HEK293T (cell line): ENCODE results near the gene GPRC5B.

Experiments used
- ARNT ChIP-seq: fragments of 450-650 bp; IDR thresholded peaks from 2 replicates; pipeline ENCODE4 v1.6.1; 2017; ENCODE audit warnings: mild to moderate bottlenecking
- BHLHE40 ChIP-seq: fragments of 450-650 bp; IDR thresholded peaks from 2 replicates; pipeline ENCODE4 v1.6.1; 2016; ENCODE audit warnings: mild to moderate bottlenecking, moderate library complexity, borderline replicate concordance
- ELF4 ChIP-seq: fragments of 450-650 bp; IDR thresholded peaks from 2 replicates; pipeline ENCODE4 v1.6.1; 2017; ENCODE audit warnings: antibody characterized with exemption
- FOXK2 ChIP-seq: fragments of 450-650 bp; IDR thresholded peaks from 2 replicates; pipeline ENCODE4 v1.6.1; 2016; ENCODE audit warnings: mild to moderate bottlenecking
- FOXM1 ChIP-seq: fragments of 450-650 bp; IDR thresholded peaks from 2 replicates; pipeline ENCODE4 v1.6.1; 2017; ENCODE audit warnings: mild to moderate bottlenecking, borderline replicate concordance
- HDGF ChIP-seq: fragments of 450-650 bp; IDR thresholded peaks from 2 replicates; pipeline ENCODE4 v1.6.1; 2017; ENCODE audit warnings: antibody characterized with exemption, borderline replicate concordance
- SP1 ChIP-seq: fragments of 450-650 bp; IDR thresholded peaks from 2 replicates; pipeline ENCODE4 v1.6.1; 2017
- SUZ12 ChIP-seq: fragments of 450-650 bp; IDR thresholded peaks from 2 replicates; pipeline ENCODE4 v1.6.1; 2016; ENCODE audit warnings: mild to moderate bottlenecking
- TARDBP ChIP-seq: fragments of 450-650 bp; IDR thresholded peaks from 2 replicates; pipeline ENCODE4 v1.6.1; 2016
- ZNF384 ChIP-seq: fragments of 450-650 bp; IDR thresholded peaks from 2 replicates; pipeline ENCODE4 v1.6.1; 2016

DNA sequence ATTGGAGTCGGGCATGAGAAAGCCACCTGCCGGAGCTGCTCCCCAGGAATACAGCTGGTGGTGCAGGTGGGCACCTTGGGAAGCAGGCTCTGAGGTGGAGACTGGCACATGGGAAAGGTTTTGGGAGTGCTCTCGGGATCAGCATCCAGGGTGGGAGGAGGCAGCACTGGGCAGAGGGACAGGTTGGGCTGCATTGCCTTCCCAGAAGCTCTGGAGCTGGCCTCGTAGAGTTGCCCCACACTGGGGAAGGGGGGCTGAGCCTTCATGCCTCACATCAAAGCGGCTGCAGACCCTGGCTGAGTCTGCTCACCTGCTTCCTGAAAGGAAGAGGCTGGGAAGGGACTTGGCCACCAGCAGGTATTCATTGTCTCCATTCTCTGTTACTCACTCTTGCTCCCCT, 13.5 kb upstream of the GPRC5B start:
- TF ChIP-seq FOXM1 (no peak), TARDBP (no peak), SP1 (no peak), BHLHE40 (no peak), ARNT (no peak), HDGF (no peak), SUZ12 (no peak), ELF4 (no peak), FOXK2 (no peak), ZNF384 (no peak)
